GM19025 (cell line): ENCODE data around the gene DCP1B.

Experiments used
- ATAC-seq: cut with Tn5 transposase; IDR thresholded peaks from one replicate; pipeline ENCODE4 v1.9.1; 2021; ENCODE audit warnings: mild to moderate bottlenecking, low read depth, moderate library complexity; ENCODE audit not compliant: unreplicated experiment

The DCP1B gene

GRCh38 chr12:2018391-2018790 lies 14.1 kb upstream of the DCP1B start:
- no peak for ATAC-seq

DNA sequence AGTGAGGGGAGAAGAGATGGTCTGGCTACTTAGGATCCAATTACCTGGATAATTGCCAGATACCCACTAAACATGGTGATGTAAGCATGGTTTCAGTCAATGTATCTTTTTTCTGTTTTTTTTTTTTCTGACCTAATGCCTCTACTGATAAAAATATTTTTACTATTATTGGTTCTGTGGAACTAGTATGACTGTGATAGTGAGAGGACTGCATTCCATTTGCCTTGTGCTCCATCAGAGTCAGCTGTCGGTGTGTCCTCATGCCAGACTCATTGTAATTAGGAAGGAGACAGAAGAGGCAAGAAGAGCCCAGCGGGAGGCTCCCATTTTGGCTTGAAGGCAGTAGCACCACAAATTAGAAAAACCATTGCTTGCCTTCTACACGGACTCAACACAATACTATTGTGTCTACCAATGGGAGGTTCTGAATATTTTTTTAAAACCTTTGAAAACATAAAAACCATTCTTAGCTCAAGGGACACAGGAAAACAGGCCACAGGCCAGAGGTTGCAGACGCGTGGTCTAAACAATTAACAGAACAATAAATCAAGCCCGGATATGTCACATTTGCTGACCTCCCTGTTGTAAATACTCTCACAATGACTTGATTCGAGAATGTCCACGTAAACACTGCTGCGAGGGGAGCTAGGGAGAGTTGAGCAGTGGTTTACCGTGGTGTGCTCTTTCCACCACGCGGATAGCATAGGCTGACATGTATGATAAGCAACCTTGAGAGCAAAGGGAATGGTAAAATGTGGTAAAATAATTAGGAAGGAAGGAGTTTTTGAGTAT lies 13.5 kb upstream of the DCP1B start:
- ATAC-seq: no peak

DNA sequence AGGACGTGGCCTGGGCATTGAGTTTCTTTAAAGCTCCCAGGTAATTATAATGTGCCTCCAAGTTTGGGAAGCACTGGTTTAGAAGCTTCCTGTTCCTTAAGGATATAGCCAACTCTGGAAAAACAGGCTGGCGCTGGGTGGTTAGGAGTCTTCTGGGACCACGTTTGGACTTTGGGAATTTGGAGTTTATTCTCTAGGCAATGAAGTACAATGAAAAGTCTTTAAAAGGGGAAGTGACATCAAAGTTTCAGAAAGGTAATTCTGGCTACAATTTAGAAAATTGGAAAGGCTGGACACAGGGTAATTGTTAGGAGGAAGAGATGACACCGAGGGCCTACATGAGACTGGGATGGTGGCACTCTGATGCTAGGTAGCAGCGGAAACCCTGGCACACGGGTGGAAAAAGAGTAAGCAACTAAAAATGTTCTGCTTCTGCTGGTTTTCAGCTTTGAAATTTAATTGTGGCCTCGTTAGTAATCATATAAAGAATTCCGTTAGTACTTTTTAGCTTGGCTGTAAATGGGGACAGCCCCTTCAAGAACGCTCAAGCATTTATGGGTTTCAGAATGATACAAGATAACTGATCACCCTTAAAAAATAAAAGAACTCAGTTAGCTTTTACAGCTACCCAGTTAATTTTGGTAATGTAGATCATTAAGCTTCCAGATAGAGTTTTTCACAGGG lies 12.7 kb upstream of the DCP1B start:
- no peak for ATAC-seq

DNA sequence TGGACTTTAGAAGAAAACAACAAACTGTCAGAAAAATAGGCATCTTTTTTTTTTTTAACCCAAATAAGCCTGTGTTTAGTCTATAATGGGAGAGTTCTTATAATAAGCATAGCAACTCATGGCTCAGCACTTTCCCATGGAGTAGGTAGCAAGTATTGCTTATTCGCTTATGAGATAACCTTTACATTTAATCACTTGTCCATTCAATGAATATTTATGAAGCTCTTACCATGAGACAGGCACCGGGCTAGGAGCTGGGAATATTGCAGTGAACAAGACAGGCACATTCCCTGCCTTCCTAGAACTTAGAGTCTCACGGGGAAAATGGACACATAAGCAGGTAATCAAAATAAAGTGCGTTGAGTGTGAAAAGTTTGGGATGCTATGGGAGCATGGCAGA lies 10.0 kb upstream of the DCP1B start:
- no peak for ATAC-seq

GRCh38 chr12:2013527-2014223 lies 9.4 kb upstream of the DCP1B start:
- no peak for ATAC-seq

DNA sequence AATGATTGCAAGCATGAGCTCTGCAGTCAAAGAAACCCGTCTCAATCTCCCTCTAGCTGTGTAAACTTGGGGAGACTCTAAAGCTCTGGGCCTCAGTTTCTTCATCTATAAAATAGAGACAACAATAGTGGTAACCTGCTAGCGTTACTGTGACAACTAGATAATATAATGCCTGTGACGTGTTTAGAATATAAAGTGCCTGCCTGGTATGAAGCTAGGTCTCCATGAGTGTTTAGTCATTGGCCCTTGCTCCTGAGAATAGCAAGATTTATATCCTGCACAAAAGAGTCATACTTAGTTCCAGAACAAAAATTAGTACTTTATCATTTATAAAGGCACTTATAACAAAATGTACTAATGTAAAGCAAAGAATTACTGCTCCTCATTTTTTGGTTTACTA lies 8.8 kb upstream of the DCP1B start:
- ATAC-seq: no peak

DNA sequence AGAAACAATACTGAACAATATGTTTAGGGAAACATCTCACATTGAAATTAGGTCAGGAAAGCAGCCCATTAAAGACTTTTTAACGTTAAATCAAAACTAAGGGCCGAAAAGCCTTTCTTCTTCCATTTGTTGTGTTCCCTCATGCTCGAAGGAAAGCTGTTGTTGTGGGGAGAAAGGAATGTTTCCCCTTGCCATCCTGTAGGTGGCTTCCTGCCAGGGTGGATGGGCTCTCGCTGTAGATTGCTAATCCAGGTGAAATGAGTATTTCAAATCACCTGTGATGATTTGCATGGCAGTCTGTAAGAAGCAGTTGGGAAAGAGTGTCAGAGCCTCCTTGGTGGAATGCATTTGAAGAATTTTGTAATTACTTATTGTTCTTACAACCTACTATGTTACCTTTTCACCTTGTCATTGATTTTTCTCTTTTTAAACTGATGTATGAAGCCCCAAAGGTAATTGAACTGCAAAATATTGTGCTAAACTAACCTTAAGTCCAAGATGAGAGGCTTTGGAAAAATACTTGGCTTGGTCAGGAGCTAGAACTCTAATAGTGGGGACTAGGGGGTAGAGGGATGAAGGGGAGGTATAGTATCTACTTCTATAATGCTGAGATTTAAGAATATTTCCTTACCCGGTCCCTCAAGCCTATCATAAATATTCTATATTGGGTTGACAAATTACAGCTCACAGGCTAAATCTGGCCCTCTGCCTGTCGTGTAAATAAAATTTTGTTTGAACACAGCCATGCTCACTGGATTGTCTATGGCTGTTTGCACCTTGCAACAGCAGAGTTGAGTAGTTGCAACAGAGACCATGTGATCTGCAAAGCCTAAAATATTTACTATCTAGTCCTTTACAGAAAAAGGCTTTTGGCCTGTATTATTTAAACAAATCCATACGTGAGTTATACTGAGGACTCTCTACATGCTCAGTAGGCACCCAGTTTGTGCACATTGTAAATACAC lies 7.7 kb upstream of the DCP1B start:
- no peak for ATAC-seq

DNA sequence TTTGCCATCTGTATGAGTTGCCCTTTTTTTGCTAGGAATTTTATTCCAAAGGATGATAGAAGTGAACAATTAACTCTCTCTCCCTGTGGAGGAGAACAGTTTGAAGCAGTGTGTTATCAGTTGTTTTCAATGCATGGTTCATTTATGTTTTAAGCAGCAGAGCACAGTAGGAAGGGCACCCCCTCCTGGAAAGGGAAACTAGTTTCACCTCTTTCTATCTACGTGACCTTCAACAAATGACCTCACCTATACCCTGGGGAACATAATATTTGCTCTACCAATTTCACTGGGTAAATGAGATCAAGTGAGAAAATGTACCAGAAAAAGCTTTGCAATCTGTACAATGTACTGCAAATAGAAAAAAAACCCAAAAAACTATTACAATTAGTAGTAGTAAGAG lies 5.4 kb upstream of the DCP1B start:
- ATAC-seq: no peak

DNA sequence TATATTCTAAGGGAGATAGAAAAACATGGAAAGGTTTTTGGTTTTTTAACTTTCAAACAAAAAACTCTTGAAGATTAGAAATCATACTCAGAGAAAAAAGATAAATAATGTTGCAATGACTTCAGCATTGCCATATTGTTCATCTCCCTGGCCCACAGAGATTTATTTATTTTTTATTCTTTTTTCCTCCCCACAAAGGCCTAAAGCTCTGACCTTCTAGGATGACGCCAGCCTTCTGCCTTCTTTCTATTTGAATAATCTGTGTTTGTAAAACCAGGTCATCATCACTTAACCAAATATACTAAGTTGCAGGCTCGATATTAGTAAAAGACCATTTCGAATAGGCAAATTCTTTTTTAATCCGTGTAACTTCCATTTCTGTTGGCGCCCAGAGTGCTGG lies 4.4 kb upstream of the DCP1B start:
- no peak for ATAC-seq

DNA sequence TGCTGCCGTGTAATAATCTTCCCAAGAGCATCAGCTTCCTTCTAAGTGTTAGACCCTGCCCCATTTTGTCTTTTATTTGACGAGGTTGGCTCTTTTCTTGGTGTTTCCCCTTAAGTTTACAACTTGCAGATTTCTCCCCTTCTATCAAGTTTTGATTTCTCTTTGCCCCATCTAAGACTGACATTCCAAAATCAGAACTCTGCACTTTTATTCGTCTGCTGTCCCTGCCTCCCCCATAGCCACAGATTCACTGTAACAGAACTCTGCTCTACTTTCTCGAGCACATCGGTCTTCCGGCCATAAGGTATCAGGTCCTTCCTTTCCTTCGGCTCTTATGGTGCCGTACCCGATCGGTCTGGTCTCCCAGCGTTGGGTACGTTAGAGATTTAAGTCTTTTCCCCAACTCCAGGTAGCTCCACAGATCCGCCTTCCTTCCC lies 563 bp downstream of the DCP1B start:
- ATAC-seq: no peak

DNA sequence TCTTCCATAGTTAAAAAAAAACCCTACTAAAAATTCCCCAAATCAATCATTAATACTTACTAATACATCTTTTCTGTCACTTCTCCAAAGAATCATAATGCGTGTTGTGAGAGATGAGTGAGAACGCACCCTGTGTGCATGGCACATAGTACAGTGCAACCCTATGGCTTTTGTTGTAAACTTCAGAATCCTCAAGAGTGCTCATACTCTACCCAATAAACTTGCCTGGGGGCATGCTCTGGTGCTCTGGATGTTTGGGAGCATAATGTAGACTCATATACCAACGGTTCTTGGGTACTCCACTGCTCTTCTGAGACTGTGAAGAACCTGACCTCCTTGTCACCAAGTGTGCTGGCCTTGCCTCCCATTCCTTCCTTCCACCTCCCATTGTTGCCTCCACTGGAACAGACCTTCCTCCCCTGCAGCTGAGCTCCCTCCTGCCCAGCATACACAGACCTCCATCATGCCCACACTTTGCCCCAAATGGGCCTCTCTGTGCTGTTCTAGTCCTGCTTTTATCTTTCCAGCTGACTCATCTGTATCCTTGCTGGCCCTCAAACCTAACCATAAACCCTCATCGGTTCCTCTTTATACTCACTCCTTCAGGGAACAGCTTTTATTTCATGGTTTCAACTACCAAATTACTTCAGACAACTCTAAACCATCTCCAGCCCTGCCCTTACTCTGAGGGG lies 8.9 kb downstream of the DCP1B start:
- ATAC-seq: no peak

- no peak for ATAC-seq
Measured at GRCh38 chr12:1994429-1995143, 9.7 kb downstream of the DCP1B start.

GRCh38 chr12:1993871-1994371 lies 10.3 kb downstream of the DCP1B start:
- no peak for ATAC-seq

DNA sequence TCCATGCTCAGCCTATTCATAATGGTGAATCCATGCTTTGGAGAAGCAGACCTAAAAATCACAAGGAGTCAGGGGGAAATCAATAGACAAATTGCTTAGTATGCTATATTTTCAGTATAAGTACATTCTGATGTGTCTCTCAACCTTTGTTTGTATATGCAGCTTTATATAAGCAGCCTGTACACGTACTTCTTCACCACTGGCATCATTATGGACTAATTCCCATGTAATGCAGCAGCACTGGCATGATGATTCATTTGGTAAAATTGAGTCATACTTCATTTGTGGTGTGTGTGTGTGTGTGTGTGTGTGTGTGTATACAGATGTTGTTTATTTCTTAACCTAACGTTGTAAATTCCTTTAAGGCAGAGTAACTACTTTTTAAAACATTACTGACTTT lies 10.9 kb downstream of the DCP1B start:
- no peak for ATAC-seq

- ATAC-seq: no peak
Measured at GRCh38 chr12:1992732-1993131, 11.5 kb downstream of the DCP1B start.

DNA sequence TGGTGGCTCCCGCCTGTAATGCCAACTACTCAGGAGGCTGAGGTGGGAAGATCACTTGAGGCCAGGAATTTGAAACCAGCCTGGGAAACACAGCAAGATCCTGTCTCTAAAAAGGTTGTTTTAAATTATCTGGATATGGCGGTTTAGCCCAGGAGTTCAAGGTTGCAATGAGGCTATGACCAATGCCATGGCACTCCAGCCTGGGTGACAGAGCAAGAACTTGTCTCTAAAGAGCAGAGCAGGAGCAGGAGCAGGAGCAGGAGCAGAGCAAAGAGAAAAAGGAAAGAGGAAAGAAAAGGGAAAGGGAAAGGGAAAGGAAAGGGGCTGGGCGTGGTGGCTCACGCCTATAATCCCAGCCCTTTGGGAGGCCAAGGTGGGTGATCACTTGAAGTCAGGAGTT lies 15.1 kb downstream of the DCP1B start:
- no peak for ATAC-seq

- ATAC-seq: no peak
Measured at GRCh38 chr12:1984759-1985158, 19.5 kb downstream of the DCP1B start.

DNA sequence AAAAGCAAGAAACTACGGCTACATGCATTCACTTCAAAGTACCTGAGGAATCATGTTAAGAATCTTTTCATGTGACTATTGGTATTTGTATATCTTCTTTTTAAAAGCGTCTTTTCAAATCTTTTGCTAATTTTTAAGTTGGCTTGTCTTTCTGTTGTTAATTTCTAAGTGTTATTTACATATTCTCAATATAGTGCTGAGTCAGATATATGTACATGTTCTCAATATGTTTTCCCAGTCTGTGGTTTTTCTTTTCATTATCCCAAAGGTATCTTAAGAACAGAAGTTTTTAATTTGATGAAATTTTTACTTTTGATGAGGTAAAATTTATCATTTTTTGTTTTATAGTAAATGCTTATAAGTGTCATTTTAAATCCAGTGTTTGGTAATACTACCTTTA lies 24.0 kb downstream of the DCP1B start:
- ATAC-seq: no peak
